GM18519 (cell line): ENCODE measurements around the gene MYO1A.
A peak's percentile ranks its signal among the peaks of the same experiment; 100 is the strongest.
"Not testable (repeated sequence)": the region's sequence is repeated elsewhere in the genome, so short reads cannot be mapped to it uniquely, and the experiment has no call there.

ENCODE experiments used
- ATAC-seq: cut with Tn5 transposase; IDR thresholded peaks from one replicate; pipeline ENCODE4 v1.9.1; 2021; ENCODE audit warnings: mild to moderate bottlenecking, moderate library complexity; ENCODE audit not compliant: unreplicated experiment, low FRiP score

Gene MYO1A

DNA sequence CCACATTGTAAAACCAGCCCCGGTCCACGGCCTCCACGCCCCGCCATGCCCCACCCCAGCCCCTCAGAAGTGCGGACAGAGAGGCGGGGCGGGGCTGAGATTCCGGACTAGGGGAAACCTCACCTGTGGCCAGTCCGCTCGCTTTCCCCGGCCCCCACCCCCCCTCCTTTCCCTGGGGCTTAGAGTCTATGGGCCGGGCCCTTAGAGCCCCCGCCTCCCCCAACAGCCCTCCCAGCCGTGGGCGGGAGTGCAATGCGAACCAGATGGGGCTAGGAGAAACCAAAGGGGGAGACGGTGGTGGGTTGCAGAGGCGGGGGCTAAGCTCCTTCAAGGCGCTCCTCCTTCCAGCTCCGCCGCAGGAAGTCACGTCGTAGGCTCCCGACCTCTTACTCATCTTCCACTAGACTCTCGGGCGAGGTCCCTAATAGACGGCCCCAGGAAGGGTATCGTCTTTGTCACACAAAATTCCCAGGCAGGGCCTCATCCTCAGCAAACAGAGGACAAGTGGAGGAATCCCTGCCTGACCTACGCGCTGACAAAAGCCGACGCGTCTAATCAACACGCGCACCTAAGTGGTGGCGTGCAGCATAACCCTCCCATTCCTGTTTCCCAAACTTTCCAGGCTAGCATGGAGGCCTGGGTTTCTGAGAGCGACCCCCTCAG, 37.9 kb upstream of the MYO1A start:
- no peak for ATAC-seq

DNA sequence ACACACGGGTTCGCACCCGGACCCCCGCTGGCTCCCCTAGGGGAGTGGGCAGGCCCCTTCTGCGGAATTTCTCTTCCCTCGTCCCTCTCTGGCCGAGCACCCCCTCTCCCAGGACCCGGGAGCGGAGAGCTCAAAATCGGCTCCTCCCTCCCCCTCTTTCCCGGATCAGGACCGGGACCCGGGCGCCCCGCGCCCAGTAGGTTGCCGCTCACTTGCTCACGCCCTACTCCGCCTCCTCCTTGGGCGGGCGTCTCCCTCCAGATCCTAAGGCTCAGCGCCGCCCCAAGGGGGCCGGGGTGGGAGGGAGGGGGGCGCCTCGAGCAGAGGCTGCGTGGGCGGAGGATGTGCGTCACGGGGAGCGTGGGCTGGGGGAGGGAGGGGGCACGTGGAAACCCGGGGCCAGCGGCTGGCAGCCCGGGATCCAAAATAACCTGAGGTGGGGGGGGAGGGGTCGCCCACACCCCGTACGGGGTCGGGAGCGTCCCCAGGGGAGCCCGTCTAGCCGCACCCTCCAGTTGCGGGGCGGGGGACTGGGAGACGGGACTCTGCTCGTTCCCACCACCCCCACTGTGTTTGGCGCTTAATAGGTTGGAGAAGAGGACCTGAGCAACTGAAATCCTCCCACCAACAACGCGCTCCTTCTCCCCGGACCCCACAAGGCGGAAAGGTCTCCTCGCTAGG, 37.2 kb upstream of the MYO1A start:
- no peak for ATAC-seq

DNA sequence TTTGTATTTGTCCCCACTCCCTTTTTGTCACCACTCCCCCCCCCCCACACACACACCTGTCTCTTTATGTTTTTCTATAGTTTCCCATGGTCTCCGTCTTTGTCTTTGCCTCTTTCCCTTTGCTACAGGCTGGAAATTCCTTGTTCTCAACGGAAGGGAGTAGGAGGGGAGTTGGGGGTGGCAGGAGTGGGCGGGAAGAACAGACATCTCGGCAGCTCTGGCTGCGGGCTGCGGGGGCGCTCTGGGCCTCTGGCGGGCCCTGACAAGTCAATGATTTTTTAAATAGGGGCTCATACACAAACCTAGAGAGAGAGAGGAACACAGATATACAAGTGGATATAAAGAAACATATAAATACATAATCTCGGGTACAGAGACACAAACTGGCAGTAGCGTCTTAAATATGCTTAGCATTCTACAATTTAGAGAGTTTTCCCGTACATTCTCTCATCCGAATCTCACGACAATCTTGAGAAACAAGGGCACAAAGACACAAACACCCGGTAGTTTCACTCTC, 36.6 kb upstream of the MYO1A start:
- no peak for ATAC-seq

DNA sequence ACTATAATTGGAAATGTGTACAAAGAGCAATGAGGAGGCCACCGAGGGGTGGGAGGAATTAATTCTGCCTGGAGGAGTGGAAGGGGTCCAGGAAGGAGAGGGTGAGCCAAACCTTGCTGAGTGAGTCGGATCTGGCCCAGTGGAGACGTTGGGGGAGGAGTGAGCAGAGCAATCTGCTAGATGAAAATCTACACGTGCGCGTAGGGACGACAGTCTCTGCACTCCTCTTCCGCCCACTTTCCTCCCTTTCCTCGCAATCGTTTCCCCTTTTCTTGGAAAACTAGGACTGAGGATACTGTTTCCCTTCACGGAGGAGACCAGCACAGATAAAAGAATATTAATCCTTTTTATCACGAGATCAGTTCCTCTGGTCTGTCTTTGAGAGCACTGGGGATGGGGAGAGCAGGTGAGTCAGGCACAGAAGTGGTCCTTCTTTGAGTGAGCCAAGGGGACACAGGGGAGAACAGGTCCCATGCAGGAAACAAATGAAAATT, 36.1 kb upstream of the MYO1A start:
- ATAC-seq, result no peak

DNA sequence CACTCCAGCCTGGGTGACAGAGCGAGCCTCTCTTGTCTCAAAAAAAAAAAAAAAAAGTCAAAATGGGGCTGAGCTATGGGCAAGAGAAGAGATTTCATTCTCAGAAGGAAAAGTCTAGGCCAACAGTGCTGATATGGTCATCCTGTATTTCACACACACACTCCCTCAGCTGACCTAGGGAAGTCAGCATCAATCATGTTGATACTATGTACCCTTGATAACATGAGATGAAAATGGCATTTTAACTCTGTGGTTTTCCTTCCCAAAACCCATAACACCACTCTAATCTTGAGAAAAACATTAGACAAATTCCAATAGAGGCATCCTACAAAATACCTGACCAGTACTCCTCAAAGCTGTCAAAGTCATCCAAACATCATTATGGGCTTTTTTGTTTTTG, 30.9 kb upstream of the MYO1A start:
- no peak for ATAC-seq

DNA sequence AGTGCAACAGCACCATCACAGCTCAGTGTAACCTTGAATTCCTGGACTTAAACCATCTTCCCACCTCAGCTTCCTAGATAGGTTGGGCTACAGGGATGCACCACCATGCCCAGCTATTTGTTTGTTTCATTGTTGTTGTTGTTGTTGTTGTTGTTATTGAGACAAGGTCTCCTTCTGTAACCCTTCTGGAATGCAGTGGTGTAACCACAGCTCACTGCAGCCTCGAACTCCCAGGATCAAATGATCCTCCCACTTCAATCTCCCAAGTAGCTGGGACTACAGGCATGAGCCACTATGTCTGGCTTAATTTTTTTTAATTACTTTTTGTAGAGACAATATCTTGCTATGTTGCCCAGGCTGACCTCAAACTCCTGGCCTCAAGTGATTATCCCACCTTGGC, 29.9 kb upstream of the MYO1A start:
- no peak for ATAC-seq

DNA sequence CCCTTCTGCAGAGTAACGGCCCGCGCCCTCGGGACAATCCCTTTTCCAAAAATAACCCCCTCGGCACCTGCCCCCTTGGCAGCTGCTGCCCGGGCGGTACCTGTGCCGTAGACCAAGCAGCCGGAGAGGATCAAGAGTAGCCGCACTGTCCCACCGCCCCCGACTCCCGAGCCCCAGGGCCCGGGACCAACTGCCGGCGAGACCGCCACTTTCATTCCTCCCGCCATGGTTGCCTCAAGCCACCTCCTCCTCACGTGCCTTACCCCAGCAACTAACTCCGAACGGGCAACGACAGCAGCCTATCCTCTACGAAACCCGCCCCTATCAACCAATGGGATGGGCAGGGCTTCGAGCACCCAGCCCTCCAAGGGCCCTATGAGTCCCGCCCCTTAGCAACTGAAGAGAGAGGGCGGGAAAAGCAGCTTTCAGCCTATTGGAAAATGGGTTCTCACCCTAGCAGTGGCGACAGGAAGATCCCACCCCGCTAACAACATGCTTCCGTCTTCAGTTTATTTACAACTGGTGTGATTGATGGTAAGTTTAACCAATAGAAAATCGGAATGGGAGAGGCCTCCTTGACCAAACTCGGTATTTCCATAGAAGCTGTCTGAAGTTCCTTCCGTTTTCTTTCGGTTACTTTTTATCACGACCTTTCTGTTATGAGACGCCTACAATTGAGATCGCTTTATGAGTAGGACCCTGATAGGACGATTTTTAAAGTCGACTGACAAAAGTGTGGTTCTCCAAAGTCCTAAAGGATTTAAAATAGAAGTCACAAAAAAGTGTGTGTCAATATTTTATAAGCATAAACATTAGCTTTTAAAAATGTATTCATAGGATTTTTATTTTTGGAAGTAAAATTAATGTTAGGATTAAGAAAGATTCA, 28.8 kb upstream of the MYO1A start, which contains the start of gene NEMP1:
TSS of gene NEMP1 (minus strand) at position 273 of the 886 bp plus-strand sequence. CDS start at position 227, 46 bp downstream.
- peak; percentile 85 for ATAC-seq

DNA sequence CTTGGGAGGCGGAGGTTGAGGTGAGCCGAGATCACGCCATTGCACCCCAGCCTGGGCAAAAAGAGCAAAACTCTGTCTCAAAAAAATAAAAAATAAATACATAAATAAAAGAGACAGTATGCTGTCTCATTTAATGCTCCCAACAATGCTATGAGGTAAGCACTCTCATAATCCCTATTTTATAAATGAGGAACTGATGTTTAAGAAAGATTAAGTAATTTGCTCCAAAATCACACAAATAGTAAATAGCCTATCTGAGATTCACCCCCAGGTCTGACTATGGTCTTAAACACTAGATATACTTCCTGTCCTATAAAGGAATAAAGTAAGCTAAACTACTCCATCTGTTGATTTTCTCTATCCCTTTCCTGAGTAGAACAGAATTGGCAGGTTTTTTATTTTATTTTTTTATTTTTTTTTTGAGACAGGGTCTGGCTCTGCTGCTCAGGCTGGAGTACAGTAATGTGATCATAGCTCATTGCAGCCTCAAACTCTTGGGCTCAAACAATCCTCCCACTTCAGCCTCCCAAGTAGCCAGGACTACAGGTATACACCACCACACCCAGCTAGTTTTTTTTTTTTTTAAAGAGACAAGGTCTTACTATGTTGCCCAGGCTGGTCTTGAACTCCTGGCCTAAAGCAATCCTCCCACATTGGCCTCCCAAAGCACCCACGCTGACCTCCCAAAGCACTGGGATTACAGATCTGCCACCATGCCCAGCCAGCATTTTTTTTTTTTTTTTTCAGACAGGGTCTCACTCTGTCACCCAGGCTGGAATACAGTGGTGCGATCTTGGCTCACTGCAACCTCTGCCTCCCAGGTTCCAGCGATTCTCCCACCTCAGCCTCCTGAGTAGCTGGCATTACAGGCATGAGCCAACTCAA, 23.9 kb upstream of the MYO1A start:
- ATAC-seq, result not testable (repeated sequence)

DNA sequence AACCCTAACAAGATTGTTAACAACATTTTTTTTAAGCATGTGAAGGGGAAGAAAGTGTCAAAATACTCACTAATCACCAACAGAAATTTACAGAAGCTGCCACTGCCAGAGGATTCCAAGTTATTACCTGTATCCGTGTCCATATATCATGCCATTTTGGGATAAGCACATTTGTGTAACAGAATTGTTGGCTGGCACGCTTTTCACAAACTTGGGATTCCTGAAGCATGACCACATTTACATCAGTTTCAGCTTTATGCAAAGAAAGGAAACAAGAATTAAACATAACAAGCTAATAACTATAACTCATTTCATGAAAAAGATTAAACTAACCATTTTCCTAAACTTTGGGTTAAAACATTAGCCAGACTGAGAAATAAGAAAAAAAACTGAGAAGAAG, 22.7 kb upstream of the MYO1A start:
- ATAC-seq, result no peak

DNA sequence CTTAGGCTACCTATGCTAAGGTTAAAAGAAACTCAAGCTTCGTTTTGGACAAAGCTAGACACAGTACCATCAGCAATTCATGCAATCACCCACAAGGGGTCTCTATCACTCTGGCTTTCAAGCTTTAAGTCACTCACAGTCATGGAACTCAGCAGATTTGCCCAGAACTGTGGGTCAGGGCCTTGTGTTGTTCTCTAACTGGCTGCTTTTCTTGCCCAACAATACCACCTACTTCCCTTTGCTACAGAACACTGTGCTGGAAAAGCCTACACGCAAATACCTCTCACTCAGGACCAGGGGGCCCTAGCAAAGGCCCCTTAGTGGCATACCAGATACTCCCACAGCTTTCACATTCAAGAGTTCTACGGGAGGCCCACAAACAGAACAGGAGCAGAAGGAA, 19.6 kb upstream of the MYO1A start:
- peak; percentile 65 for ATAC-seq

DNA sequence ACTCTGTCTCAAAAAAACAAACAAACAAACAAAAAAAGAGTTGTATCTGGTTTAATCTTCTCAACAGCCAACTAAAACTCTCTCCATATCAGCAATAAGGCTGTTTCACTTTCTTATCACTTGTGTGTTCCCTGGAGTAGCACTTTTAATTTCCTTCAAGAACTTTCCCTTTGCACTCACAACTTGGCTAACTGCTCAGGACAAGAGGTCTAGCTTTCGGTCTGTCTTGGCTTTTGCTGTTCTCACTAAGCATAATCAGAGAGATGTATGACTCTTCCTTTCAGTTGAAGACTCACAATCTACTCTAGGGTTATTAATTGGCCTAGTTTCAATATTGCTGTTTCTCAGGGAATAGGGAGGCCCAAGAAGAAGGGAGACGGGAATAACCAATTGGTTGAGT, 16.3 kb upstream of the MYO1A start:
- ATAC-seq, result no peak

DNA sequence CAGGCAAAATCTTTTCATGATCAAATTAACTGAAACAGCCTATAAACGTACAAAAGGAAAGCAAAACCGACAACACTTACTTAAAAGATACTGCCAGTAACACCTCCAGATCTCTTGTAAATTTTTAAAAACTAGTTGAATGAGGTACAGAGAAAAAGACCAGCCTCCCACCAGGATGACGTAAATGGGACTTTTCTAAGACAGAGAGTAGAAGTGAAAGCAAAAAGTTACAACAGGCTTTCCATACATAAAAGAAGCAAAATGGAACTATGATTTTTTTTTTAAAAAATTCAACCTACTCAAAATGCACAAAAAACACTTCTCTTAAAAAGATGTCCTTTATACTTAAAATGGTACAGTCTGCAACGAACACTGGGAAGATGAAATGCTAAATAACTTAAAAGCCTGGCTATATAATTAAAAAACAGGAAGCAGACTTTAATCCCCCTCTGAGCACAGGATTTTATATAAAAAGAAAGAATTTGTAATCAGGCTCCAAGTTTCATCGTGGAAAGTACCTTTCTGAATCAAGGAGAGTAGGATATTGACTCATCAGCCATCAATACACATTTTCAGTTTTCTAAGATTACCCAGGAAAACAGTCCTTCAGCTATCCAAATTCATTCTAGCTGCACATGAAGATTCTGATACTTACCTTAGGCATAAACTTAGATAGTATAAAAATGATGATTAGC, 14.2 kb upstream of the MYO1A start:
- peak; percentile 82 for ATAC-seq

DNA sequence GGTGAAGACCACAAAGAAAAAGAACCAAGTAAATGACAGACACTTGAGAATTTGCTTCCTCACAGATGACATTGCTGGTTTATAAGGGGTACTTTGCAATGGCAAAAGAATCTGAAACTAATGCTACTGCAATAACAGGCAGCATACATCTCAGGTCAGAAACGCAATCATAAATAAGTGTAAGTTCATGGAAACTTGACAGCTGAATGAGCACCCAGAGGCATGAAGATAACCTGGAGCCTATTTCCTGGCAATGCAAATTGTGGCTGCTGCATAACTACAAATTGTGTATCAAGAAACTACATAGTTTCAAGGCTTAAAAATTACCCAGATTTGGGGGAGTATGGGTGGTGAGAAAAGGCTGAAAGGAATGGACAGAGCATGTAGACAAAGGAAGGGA, 8.5 kb upstream of the MYO1A start:
- no peak for ATAC-seq

DNA sequence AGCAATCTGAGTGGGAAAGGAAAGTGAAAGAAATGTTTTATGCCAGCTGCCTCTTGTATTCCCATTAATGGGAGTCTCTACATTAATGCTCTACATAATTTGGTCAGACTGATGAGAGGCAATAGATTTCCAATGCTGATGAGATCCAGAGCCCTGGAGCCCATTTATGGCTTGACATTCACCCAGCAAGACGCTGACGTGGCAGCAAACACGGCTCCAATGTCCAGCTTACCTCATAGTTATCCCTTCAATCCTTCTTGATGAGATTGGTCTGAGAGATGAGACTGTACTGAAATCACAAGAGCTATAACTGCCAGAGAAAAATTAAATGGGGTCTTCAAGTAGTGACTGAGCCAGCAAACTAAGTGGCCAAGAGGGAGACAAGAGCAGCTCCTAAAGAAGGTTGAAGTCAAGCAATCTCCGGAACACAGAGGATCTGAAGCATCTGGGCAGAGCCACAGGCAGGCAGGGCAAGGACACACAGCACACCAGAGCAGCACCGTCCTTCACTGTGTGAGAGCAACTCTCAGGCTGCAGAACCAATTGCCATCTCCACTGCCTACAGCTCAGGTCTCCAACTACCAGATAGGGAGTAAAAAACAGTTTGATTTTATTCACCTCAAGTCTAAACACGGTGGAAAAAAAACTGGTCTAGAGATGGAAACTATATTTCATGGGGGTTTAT, 7.3 kb upstream of the MYO1A start:
- ATAC-seq, result no peak

DNA sequence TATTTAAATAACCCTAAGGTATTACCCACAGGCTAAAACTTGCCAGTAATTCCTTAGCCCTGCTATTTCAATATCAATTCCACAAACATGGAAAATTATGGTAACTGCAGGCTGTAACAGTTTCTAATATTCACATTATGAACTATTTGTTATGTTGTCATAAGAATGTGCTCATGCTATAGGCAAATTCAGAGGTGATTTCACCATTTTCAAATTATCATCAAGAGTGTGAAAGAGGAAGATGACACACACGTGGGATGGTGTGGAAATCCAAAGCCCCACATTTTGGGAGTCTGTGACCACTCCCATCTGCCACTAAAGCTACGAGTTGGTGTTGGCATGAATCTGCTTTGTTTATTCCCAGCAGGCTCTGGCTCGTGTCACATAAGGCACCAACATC, 5.9 kb upstream of the MYO1A start:
- ATAC-seq, result no peak

DNA sequence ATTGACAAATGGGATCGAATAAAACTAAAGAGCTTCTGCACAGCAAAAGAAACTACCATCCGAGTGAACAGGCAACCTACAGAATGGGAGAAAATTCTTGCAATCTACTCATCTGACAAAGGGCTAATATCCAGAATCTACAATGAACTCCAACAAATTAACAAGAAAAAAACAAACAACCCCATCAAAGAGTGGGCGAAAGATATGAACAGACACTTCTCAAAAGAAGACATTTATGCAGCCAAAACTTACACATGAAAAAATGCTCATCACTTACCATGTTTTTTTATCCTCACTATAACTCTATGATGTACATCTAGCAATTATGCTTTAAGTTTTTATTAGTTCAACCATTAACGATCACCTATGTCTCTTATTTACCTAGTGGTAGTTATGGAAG, 4.0 kb upstream of the MYO1A start:
- ATAC-seq, result not testable (repeated sequence)

DNA sequence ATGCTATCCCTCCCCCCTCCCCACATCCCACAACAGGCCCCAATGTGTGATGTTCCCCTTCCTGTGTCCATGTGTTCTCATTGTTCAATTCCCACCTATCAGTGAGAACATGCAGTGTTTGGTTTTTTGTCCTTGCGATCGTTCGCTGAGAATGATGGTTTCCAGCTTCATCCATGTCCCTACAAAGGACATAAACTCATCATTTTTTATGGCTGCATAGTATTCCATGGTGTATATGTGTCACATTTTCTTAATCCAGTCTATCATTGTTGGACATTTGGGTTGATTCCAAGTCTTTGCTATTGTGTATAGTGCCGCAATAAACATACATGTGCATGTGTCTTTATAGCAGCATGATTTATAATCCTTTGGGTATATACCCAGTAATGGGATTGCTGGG, 3.2 kb upstream of the MYO1A start:
- ATAC-seq, result not testable (repeated sequence)

DNA sequence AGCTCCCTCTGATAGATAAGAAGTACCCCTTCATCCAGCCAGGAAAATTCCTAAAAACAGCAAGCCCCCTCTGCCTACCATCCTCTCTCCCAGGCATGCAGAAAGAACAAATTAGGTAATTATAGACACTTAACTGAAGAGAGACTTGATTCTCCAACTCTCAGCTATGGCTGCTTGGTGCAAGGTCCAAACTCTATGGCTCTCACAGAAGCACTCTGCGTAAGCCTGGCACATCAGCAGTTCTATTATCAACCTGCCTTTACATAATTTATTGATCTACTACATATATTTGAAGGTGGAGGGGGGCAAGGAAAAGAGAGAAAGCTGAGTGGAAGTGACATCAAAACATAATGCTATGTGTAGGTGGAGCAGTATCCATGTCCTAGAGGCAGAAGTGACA, 1.1 kb upstream of the MYO1A start:
- ATAC-seq, result no peak

DNA sequence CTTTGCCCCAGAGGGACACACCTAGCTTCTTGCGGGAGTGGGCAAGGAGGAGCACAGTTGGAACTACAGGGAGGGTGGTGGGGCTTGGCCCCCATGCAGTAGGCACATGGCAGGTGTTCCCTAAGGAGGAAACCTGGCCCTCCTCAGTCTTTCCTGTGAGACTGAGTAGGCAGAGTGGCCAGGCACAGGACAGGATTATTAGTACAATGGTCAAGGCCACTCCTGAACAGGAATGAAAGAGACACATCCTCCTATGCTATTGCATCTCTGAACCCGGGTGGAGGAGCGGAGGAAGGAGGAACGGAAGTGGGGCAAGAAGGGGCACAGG, 846 bp downstream of the MYO1A start:
- ATAC-seq, result no peak
